Measurements from ENCODE around the gene LDB2.
"Not testable (repeated sequence)": the region's sequence is repeated elsewhere in the genome, so short reads cannot be mapped to it uniquely, and the experiment has no call there.

LDB2 gene

GRCh38 chr4:16544869-16545268, 353.6 kb downstream of the LDB2 start:
- DNase-seq (ENCODE audit: low spot score) = no peak

GRCh38 chr4:16544251-16544721, 354.2 kb downstream of the LDB2 start:
- DNase-seq (ENCODE audit: low spot score) = no peak

GRCh38 chr4:16537926-16538325, 360.5 kb downstream of the LDB2 start:
- DNase-seq (ENCODE audit: low spot score) = no peak

GRCh38 chr4:16532240-16532970, 366.0 kb downstream of the LDB2 start:
- no peak for DNase-seq (ENCODE audit: low spot score)

- DNase-seq (ENCODE audit: low spot score) = no peak
These were observed 367.5 kb downstream of the LDB2 start for GRCh38 chr4:16530688-16531635.

GRCh38 chr4:16524911-16525554, 373.4 kb downstream of the LDB2 start:
- DNase-seq (ENCODE audit: low spot score) = no peak

- DNase-seq (ENCODE audit: low spot score) = no peak
These were observed 374.0 kb downstream of the LDB2 start for GRCh38 chr4:16524406-16524805.

- not testable (repeated sequence) for DNase-seq (ENCODE audit: low spot score)
These were observed 374.9 kb downstream of the LDB2 start for GRCh38 chr4:16523526-16523925.

GRCh38 chr4:16521156-16521915, 377.1 kb downstream of the LDB2 start:
- DNase-seq (ENCODE audit: low spot score) = no peak

GRCh38 chr4:16516796-16517439, 381.5 kb downstream of the LDB2 start:
- DNase-seq (ENCODE audit: low spot score) = no peak

GRCh38 chr4:16513876-16514275, 384.6 kb downstream of the LDB2 start:
- DNase-seq (ENCODE audit: low spot score) = no peak

- DNase-seq (ENCODE audit: low spot score) = no peak
These were observed 389.5 kb downstream of the LDB2 start for GRCh38 chr4:16508968-16509367.

- no peak for DNase-seq (ENCODE audit: low spot score)
These were observed 392.7 kb downstream of the LDB2 start for GRCh38 chr4:16505726-16506125.

- DNase-seq (ENCODE audit: low spot score) = no peak
These were observed 393.2 kb downstream of the LDB2 start for GRCh38 chr4:16505267-16505666.

GRCh38 chr4:16503421-16504100, 394.9 kb downstream of the LDB2 start:
- no peak for DNase-seq (ENCODE audit: low spot score)

- no peak for DNase-seq (ENCODE audit: low spot score)
These were observed 399.5 kb downstream of the LDB2 start for GRCh38 chr4:16498978-16499377.

GRCh38 chr4:16496501-16496900, 401.9 kb downstream of the LDB2 start:
- DNase-seq (ENCODE audit: low spot score) = no peak

GRCh38 chr4:16492872-16493271, 405.6 kb downstream of the LDB2 start:
- no peak for DNase-seq (ENCODE audit: low spot score)

- DNase-seq (ENCODE audit: low spot score) = no peak
These were observed 409.2 kb downstream of the LDB2 start for GRCh38 chr4:16489226-16489625.

GRCh38 chr4:16488084-16488483, 410.4 kb downstream of the LDB2 start:
- no peak for DNase-seq (ENCODE audit: low spot score)

GRCh38 chr4:16484711-16485110, 413.7 kb downstream of the LDB2 start:
- no peak for DNase-seq (ENCODE audit: low spot score)
